GM19328 (cell line): ENCODE results near the gene CUX1.
"Not testable (repeated sequence)": the region's sequence is repeated elsewhere in the genome, so short reads cannot be mapped to it uniquely, and the experiment has no call there.

Experiments
- ATAC-seq: cut with Tn5 transposase; IDR thresholded peaks from one replicate; pipeline ENCODE4 v1.9.1; 2021; ENCODE audit warnings: mild to moderate bottlenecking, moderate library complexity; ENCODE audit not compliant: unreplicated experiment

Gene CUX1

GRCh38 chr7:102318482-102318971, 501.1 kb downstream of the CUX1 start:
- no peak for ATAC-seq

- ATAC-seq: no peak
Measured at GRCh38 chr7:102319671-102320070, 502.2 kb downstream of the CUX1 start.

GRCh38 chr7:102320181-102320580, 502.8 kb downstream of the CUX1 start:
- no peak for ATAC-seq

GRCh38 chr7:102320601-102321350, 503.4 kb downstream of the CUX1 start:
- ATAC-seq: no peak

- ATAC-seq: no peak
Measured at GRCh38 chr7:102321351-102322201, 504.1 kb downstream of the CUX1 start.

- ATAC-seq: no peak
Measured at GRCh38 chr7:102322202-102322715, 504.8 kb downstream of the CUX1 start.

GRCh38 chr7:102323914-102324195, 506.4 kb downstream of the CUX1 start:
- no peak for ATAC-seq

GRCh38 chr7:102325106-102325505, 507.7 kb downstream of the CUX1 start:
- ATAC-seq: not testable (repeated sequence)

GRCh38 chr7:102326157-102326889, 508.9 kb downstream of the CUX1 start:
- ATAC-seq: no peak

- not testable (repeated sequence) for ATAC-seq
Measured at GRCh38 chr7:102327183-102327582, 509.8 kb downstream of the CUX1 start.

GRCh38 chr7:102328863-102329262, 511.4 kb downstream of the CUX1 start:
- not testable (repeated sequence) for ATAC-seq

- ATAC-seq: not testable (repeated sequence)
Measured at GRCh38 chr7:102329366-102329765, 511.9 kb downstream of the CUX1 start.

- ATAC-seq: not testable (repeated sequence)
Measured at GRCh38 chr7:102330666-102331460, 513.4 kb downstream of the CUX1 start.
